ENCODE measurements around the gene RBM20.

DNA sequence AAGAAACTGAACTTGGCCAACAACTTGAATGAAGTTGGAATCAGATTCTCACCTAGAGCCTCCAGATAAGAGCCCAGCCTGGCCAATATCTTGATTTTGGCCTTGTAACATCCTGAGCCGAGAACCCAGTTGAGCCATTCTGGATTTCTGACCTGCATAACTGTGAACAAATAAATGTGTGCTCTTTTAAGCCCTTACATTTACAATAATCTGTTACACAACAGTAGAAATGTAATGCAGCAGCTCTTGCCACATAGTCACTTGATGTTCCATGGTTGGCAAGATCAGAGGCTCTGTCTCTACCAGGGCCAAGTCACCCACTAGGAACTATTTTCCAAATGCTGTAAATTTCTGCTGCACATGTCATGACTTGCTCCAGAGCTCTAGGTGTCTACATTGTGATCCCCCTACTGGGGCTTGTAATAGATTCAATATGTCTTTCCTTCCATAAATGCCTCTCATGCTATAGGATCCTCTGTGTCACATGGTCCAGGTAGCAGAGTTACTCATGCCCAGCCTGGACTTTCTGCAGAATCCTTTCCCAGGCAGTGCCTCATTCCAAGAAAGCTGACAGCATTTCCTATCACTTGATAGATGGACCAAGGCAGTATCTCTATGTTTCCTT lies 11.4 kb upstream of the RBM20 start:
- TF ChIP-seq, protein P1, sequence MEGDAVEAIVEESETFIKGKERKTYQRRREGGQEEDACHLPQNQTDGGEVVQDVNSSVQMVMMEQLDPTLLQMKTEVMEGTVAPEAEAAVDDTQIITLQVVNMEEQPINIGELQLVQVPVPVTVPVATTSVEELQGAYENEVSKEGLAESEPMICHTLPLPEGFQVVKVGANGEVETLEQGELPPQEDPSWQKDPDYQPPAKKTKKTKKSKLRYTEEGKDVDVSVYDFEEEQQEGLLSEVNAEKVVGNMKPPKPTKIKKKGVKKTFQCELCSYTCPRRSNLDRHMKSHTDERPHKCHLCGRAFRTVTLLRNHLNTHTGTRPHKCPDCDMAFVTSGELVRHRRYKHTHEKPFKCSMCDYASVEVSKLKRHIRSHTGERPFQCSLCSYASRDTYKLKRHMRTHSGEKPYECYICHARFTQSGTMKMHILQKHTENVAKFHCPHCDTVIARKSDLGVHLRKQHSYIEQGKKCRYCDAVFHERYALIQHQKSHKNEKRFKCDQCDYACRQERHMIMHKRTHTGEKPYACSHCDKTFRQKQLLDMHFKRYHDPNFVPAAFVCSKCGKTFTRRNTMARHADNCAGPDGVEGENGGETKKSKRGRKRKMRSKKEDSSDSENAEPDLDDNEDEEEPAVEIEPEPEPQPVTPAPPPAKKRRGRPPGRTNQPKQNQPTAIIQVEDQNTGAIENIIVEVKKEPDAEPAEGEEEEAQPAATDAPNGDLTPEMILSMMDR (IDR thresholded peaks at IDR 0.05): no peak
- no peak for TF ChIP-seq EP300 (IDR thresholded peaks at IDR 0.05)

Data from gastroesophageal sphincter (tissue), 3 donors.